ENCODE data around the gene UNC13D.
"Not testable (repeated sequence)": the region's sequence is repeated elsewhere in the genome, so short reads cannot be mapped to it uniquely, and the experiment has no call there.

UNC13D gene

GRCh38 chr17:75820094-75821080 lies 23.8 kb downstream of the UNC13D start:
- no peak for DNase-seq (ENCODE audit: low spot score)

GRCh38 chr17:75819678-75820077 lies 24.5 kb downstream of the UNC13D start:
- no peak for DNase-seq (ENCODE audit: low spot score)

- DNase-seq (ENCODE audit: low spot score), result no peak
Measured at GRCh38 chr17:75819116-75819515, 25.1 kb downstream of the UNC13D start.

GRCh38 chr17:75818326-75818885 lies 25.8 kb downstream of the UNC13D start:
- DNase-seq (ENCODE audit: low spot score), result no peak

GRCh38 chr17:75817571-75817970 lies 26.6 kb downstream of the UNC13D start:
- no peak for DNase-seq (ENCODE audit: low spot score)

GRCh38 chr17:75816693-75817092 lies 27.5 kb downstream of the UNC13D start:
- DNase-seq (ENCODE audit: low spot score), result no peak

GRCh38 chr17:75815399-75815798 lies 28.8 kb downstream of the UNC13D start:
- DNase-seq (ENCODE audit: low spot score), result no peak

- no peak for DNase-seq (ENCODE audit: low spot score)
Measured at GRCh38 chr17:75814900-75815373, 29.3 kb downstream of the UNC13D start.

- DNase-seq (ENCODE audit: low spot score), result no peak
Measured at GRCh38 chr17:75814021-75814395, 30.2 kb downstream of the UNC13D start.

- no peak for DNase-seq (ENCODE audit: low spot score)
Measured at GRCh38 chr17:75813081-75814020, 30.9 kb downstream of the UNC13D start.

GRCh38 chr17:75812096-75813013 lies 31.8 kb downstream of the UNC13D start:
- DNase-seq (ENCODE audit: low spot score), result no peak

GRCh38 chr17:75811174-75811573 lies 33.0 kb downstream of the UNC13D start:
- no peak for DNase-seq (ENCODE audit: low spot score)

GRCh38 chr17:75810756-75811155 lies 33.4 kb downstream of the UNC13D start:
- DNase-seq (ENCODE audit: low spot score), result not testable (repeated sequence)

- no peak for DNase-seq (ENCODE audit: low spot score)
Measured at GRCh38 chr17:75810216-75810615, 34.0 kb downstream of the UNC13D start.

- no peak for DNase-seq (ENCODE audit: low spot score)
Measured at GRCh38 chr17:75809631-75810111, 34.5 kb downstream of the UNC13D start.

- DNase-seq (ENCODE audit: low spot score), result no peak
Measured at GRCh38 chr17:75808905-75809621, 35.1 kb downstream of the UNC13D start.

- no peak for DNase-seq (ENCODE audit: low spot score)
Measured at GRCh38 chr17:75808549-75808904, 35.7 kb downstream of the UNC13D start.

- no peak for DNase-seq (ENCODE audit: low spot score)
Measured at GRCh38 chr17:75807861-75808260, 36.3 kb downstream of the UNC13D start.

- no peak for DNase-seq (ENCODE audit: low spot score)
Measured at GRCh38 chr17:75806822-75807500, 37.2 kb downstream of the UNC13D start.

GRCh38 chr17:75803883-75804282 lies 40.3 kb downstream of the UNC13D start:
- no peak for DNase-seq (ENCODE audit: low spot score)

All from iPS-NIHi11 (cell line).